H9 (cell line): ENCODE results near the gene TBC1D24. TPM values are rescaled to one million over a fixed set of nuclear protein-coding genes. Genes with fewer than 3 reads are reported as not detected.

ENCODE experiments used
- DNase-seq: peaks from one replicate; pipeline ENCODE4 v3.0.0-alpha.2; 2017
- H2AFZ ChIP-seq: one replicate; pipeline ENCODE4 v1.6.1; 2013; ENCODE audit warnings: mild to moderate bottlenecking, low read length, control low read depth, moderate library complexity
- H2AK5ac ChIP-seq: 2 replicates; pipeline ENCODE4 v1.6.1; 2013; ENCODE audit warnings: low read length, control low read depth, mixed read lengths; ENCODE audit not compliant: insufficient read length
- H2BK120ac ChIP-seq: one replicate; pipeline ENCODE4 v1.6.1; 2013; ENCODE audit warnings: low read depth, mild to moderate bottlenecking, low read length, control low read depth, inconsistent platforms; ENCODE audit not compliant: poor library complexity, severe bottlenecking
- H2BK12ac ChIP-seq: 2 replicates; pipeline ENCODE4 v1.6.1; 2013; ENCODE audit warnings: low read length, control low read depth, mixed read lengths, low read depth; ENCODE audit not compliant: insufficient read length
- H2BK15ac ChIP-seq: 2 replicates; pipeline ENCODE4 v1.6.1; 2013; ENCODE audit warnings: low read depth, low read length, control low read depth
- H2BK20ac ChIP-seq: one replicate; pipeline ENCODE4 v1.6.1; 2013; ENCODE audit warnings: low read depth, mild to moderate bottlenecking, low read length, control low read depth, inconsistent platforms; ENCODE audit not compliant: poor library complexity, severe bottlenecking
- H2BK5ac ChIP-seq: 2 replicates; pipeline ENCODE4 v1.6.1; 2013; ENCODE audit warnings: low read length, control low read depth, mixed read lengths; ENCODE audit not compliant: insufficient read length
- H3K14ac ChIP-seq: 2 replicates; pipeline ENCODE4 v1.6.1; 2013; ENCODE audit warnings: low read length, control low read depth; ENCODE audit not compliant: insufficient read depth
- H3K18ac ChIP-seq: 2 replicates; pipeline ENCODE4 v1.6.1; 2013; ENCODE audit warnings: low read depth, mild to moderate bottlenecking, mixed read lengths, low read length, control low read depth; ENCODE audit not compliant: insufficient read length
- H3K23ac ChIP-seq: 2 replicates; pipeline ENCODE4 v1.6.1; 2013; ENCODE audit warnings: low read length, control low read depth, mixed read lengths, low read depth; ENCODE audit not compliant: insufficient read length
- H3K23me2 ChIP-seq: 2 replicates; pipeline ENCODE4 v1.6.1; 2013; ENCODE audit warnings: low read depth, mild to moderate bottlenecking, mixed read lengths, low read length, control low read depth; ENCODE audit not compliant: insufficient read length, poor library complexity, severe bottlenecking
- H3K27ac ChIP-seq: 2 replicates; pipeline ENCODE4 v1.5.1; 2013; ENCODE audit warnings: low read length, control low read depth, mixed read lengths, low read depth; ENCODE audit not compliant: insufficient read length
- H3K27me3 ChIP-seq: 2 replicates; pipeline ENCODE4 v1.6.1; 2013; ENCODE audit warnings: low read length, control low read depth, inconsistent platforms; ENCODE audit not compliant: insufficient read depth
- H3K4ac ChIP-seq: 2 replicates; pipeline ENCODE4 v1.6.1; 2013; ENCODE audit warnings: low read depth, mild to moderate bottlenecking, control low read depth, inconsistent platforms, low read length, moderate library complexity
- H3K4me1 ChIP-seq: 2 replicates; pipeline ENCODE4 v1.6.1; 2013; ENCODE audit warnings: low read length, control low read depth, inconsistent platforms; ENCODE audit not compliant: insufficient read depth
- H3K4me2 ChIP-seq: 2 replicates; pipeline ENCODE4 v1.6.1; 2013; ENCODE audit warnings: low read length, control low read depth, mixed read lengths; ENCODE audit not compliant: insufficient read length, insufficient read depth
- H3K56ac ChIP-seq: 2 replicates; pipeline ENCODE4 v1.6.1; 2013; ENCODE audit warnings: low read depth, mild to moderate bottlenecking, mixed read lengths, low read length, control low read depth; ENCODE audit not compliant: insufficient read length
- H3K79me1 ChIP-seq: 2 replicates; pipeline ENCODE4 v1.6.1; 2013; ENCODE audit warnings: low read depth, mild to moderate bottlenecking, moderate library complexity, low read length, control low read depth, inconsistent platforms; ENCODE audit not compliant: insufficient read depth, poor library complexity, severe bottlenecking
- H3K79me2 ChIP-seq: 2 replicates; pipeline ENCODE4 v1.6.1; 2013; ENCODE audit warnings: low read length, control low read depth, inconsistent platforms; ENCODE audit not compliant: insufficient read depth
- H3K9ac ChIP-seq: 2 replicates; pipeline ENCODE4 v1.6.1; 2013; ENCODE audit warnings: low read length, control low read depth, mixed read lengths; ENCODE audit not compliant: insufficient read length; ENCODE audit errors: extremely low read depth
- H3K9me3 ChIP-seq: one replicate; pipeline ENCODE4 v1.6.1; 2013; ENCODE audit warnings: low read depth, low read length, inconsistent platforms; ENCODE audit not compliant: control insufficient read depth
- H3T11ph ChIP-seq: one replicate; pipeline ENCODE4 v1.6.1; 2013; ENCODE audit warnings: mild to moderate bottlenecking, low read length, control low read depth, inconsistent platforms
- H4K20me1 ChIP-seq: one replicate; pipeline ENCODE4 v1.6.1; 2013; ENCODE audit not compliant: control insufficient read depth, insufficient read length, insufficient read depth
- H4K5ac ChIP-seq: 2 replicates; pipeline ENCODE4 v1.6.1; 2013; ENCODE audit warnings: low read depth, mild to moderate bottlenecking, mixed read lengths, low read length, control low read depth; ENCODE audit not compliant: insufficient read length
- H4K8ac ChIP-seq: replicated peaks from 2 replicates; pipeline ENCODE4 v1.6.1; 2013; ENCODE audit warnings: low read length, control low read depth, mixed read lengths, low read depth; ENCODE audit not compliant: insufficient read length
- H4K91ac ChIP-seq: 2 replicates; pipeline ENCODE4 v1.6.1; 2013; ENCODE audit warnings: low read depth, mild to moderate bottlenecking, moderate library complexity, mixed read lengths, low read length, control low read depth; ENCODE audit not compliant: insufficient read length
- H3K27ac Mint-ChIP-seq, 3 experiments: 2 replicates in 2 of 3; 3 replicates in 1 of 3; pipeline ENCODE4 v1.8.0; 2020 to 2021; ENCODE audit warnings: mixed read lengths in 3 of 3, mild to moderate bottlenecking in 1 of 3, moderate library complexity in 1 of 3
- H3K27me3 Mint-ChIP-seq: 2 replicates; pipeline ENCODE4 v1.8.0; 2021; ENCODE audit warnings: low read depth, mild to moderate bottlenecking, moderate library complexity, mixed read lengths
- H3K36me3 Mint-ChIP-seq, 3 experiments: 2 replicates in 2 of 3; 3 replicates in 1 of 3; pipeline ENCODE4 v1.8.0; 2020 to 2021; ENCODE audit warnings: low read depth in 3 of 3, mixed read lengths in 3 of 3; ENCODE audit not compliant: insufficient read depth in 1 of 3
- H3K4me1 Mint-ChIP-seq, 2 experiments: 2 replicates each; pipeline ENCODE4 v1.8.0; 2020; ENCODE audit warnings: mixed read lengths in 2 of 2
- H3K4me3 Mint-ChIP-seq, 2 experiments: 2 replicates in 1 of 2; 3 replicates in 1 of 2; pipeline ENCODE4 v1.8.0; 2020 to 2021; ENCODE audit warnings: mild to moderate bottlenecking in 2 of 2, mixed read lengths in 2 of 2, moderate library complexity in 1 of 2
- H3K9me3 Mint-ChIP-seq, 2 experiments: 2 replicates in 1 of 2; 3 replicates in 1 of 2; pipeline ENCODE4 v1.8.0; 2020; ENCODE audit warnings: mild to moderate bottlenecking in 2 of 2, mixed read lengths in 2 of 2, moderate library complexity in 1 of 2
- CTCF ChIP-seq: fragments of 200-600 bp; sonication (generic); conservative IDR thresholded peaks from 3 replicates; pipeline ENCODE4 v1.8.0; 2021; ENCODE audit warnings: antibody characterized with exemption, mild to moderate bottlenecking
- WGBS: extraction: QIAGEN DNeasy Blood & Tissue Kit; methylation state at CpG from one replicate; pipeline ENCODE4 v1.1.7; 2013; ENCODE audit warnings: missing lambda C conversion rate, low lambda C conversion rate, mixed read lengths; ENCODE audit not compliant: insufficient read length; ENCODE audit errors: extremely low coverage; 5-methylcytosine and 5-hydroxymethylcytosine counted together
- total RNA-seq: library from RNA; stranded (reverse); gene quantifications from 2 replicates; pipeline ENCODE4 v1.2.1, GENCODE V29; 2021

TBC1D24 gene
- total RNA-seq, 1 experiment from 2014 or later: 19.0 TPM

- Histone ChIP-seq H3K56ac (no peak overlapping the region), H4K5ac (no peak overlapping the region), H3T11ph (no peak overlapping the region), H3K27me3 (no peaks in the 10 kb centered on the region), H2BK120ac (no peak overlapping the region), H2AK5ac (no peak overlapping the region), H4K20me1 (no peaks in the 10 kb centered on the region), H3K23me2 (peaks cover 3% of the 10 kb centered on the region), H2BK12ac (no peak overlapping the region), H2BK5ac (no peak overlapping the region), H3K9me3 (no peaks in the 10 kb centered on the region), H2BK15ac (no peak overlapping the region), H3K14ac (no peak overlapping the region), H3K4ac (no peak overlapping the region), H4K8ac (no peak overlapping the region), H2BK20ac (no peak overlapping the region), H3K23ac (no peak overlapping the region), H3K9ac (no peak overlapping the region), H3K27ac (no peak overlapping the region), H3K18ac (no peak overlapping the region), H4K91ac (no peak overlapping the region), H3K4me2 (no peak overlapping the region), H3K4me1 (no peaks in the 10 kb centered on the region), H2AFZ (no peak overlapping the region), H3K79me1 (no peaks in the 10 kb centered on the region), H3K79me2 (no peaks in the 10 kb centered on the region)
- no peak for DNase-seq
- TF ChIP-seq CTCF: no peak
- no CpG with 5 or more reads among the region's 6 CpGs for WGBS
- H3K4me1 Mint-ChIP-seq: peaks cover 3 to 5% of the 10 kb centered on the region in 2 experiments
- peaks cover 0 to 18% (median 4%) of the 10 kb centered on the region in 3 experiments; a peak in 4 of 7 replicates for H3K36me3 Mint-ChIP-seq
- H3K9me3 Mint-ChIP-seq: no peaks in the 10 kb centered on the region
- H3K27me3 Mint-ChIP-seq: no peaks in the 10 kb centered on the region
- H3K27ac Mint-ChIP-seq: no peak overlapping the region
- H3K4me3 Mint-ChIP-seq: no peak overlapping the region
These were observed 24.5 kb downstream of the TBC1D24 start for GRCh38 chr16:2499454-2499853.
